G401.6 (cell line): ENCODE measurements around the gene TEX26.

Source experiments
- FAIRE-seq: peaks from 2 replicates; lab custom pipeline; 2012; peaks lifted over from hg19 to GRCh38; lab: Jason Lieb, UNC

The TEX26 gene

GRCh38 chr13:30976025-30976424 lies 43.6 kb downstream of the TEX26 start:
- no peak for FAIRE-seq

GRCh38 chr13:30978981-30979956 lies 46.8 kb downstream of the TEX26 start:
- no peak for FAIRE-seq

GRCh38 chr13:30982506-30982905 lies 50.0 kb downstream of the TEX26 start:
- no peak for FAIRE-seq

- FAIRE-seq: no peak
Observed at GRCh38 chr13:30982906-30983305, 50.5 kb downstream of the TEX26 start.

- no peak for FAIRE-seq
Observed at GRCh38 chr13:30983431-30983830, 51.0 kb downstream of the TEX26 start.

GRCh38 chr13:30984620-30985019 lies 52.2 kb downstream of the TEX26 start:
- no peak for FAIRE-seq

- no peak for FAIRE-seq
Observed at GRCh38 chr13:30985637-30986205, 53.3 kb downstream of the TEX26 start.

- FAIRE-seq: no peak
Observed at GRCh38 chr13:30991184-30991583, 58.7 kb downstream of the TEX26 start.

- no peak for FAIRE-seq
Observed at GRCh38 chr13:30991922-30992321, 59.5 kb downstream of the TEX26 start.

- no peak for FAIRE-seq
Observed at GRCh38 chr13:30995331-30995730, 62.9 kb downstream of the TEX26 start.

GRCh38 chr13:30997697-30998096 lies 65.2 kb downstream of the TEX26 start:
- FAIRE-seq: no peak

GRCh38 chr13:30998136-30999088 lies 66.0 kb downstream of the TEX26 start:
- no peak for FAIRE-seq

- no peak for FAIRE-seq
Observed at GRCh38 chr13:31000889-31001288, 68.4 kb downstream of the TEX26 start.

- FAIRE-seq: no peak
Observed at GRCh38 chr13:31001647-31002046, 69.2 kb downstream of the TEX26 start.

- no peak for FAIRE-seq
Observed at GRCh38 chr13:31005066-31005465, 72.6 kb downstream of the TEX26 start.

GRCh38 chr13:31007417-31007816 lies 75.0 kb downstream of the TEX26 start:
- FAIRE-seq: no peak

- FAIRE-seq: no peak
Observed at GRCh38 chr13:31008400-31009115, 76.1 kb downstream of the TEX26 start.

- no peak for FAIRE-seq
Observed at GRCh38 chr13:31009166-31009565, 76.7 kb downstream of the TEX26 start.

GRCh38 chr13:31010296-31010695 lies 77.8 kb downstream of the TEX26 start:
- FAIRE-seq: no peak

GRCh38 chr13:31011193-31011860 lies 78.9 kb downstream of the TEX26 start:
- FAIRE-seq: no peak
